GM19438 (cell line): Measurements from ENCODE around the gene ATF7.

ENCODE experiments used
- ATAC-seq: cut with Tn5 transposase; IDR thresholded peaks from one replicate; pipeline ENCODE4 v1.9.1; 2021; ENCODE audit warnings: low read depth; ENCODE audit not compliant: unreplicated experiment

The ATF7 gene

GRCh38 chr12:53505555-53506449 lies 120.4 kb downstream of the ATF7 start:
- ATAC-seq = no peak

GRCh38 chr12:53505086-53505485 lies 121.1 kb downstream of the ATF7 start:
- no peak for ATAC-seq

- no peak for ATAC-seq
Observed at GRCh38 chr12:53504004-53504920, 121.9 kb downstream of the ATF7 start.

- no peak for ATAC-seq
Observed at GRCh38 chr12:53502983-53503728, 123.0 kb downstream of the ATF7 start.

- no peak for ATAC-seq
Observed at GRCh38 chr12:53502331-53502730, 123.9 kb downstream of the ATF7 start.

- ATAC-seq = no peak
Observed at GRCh38 chr12:53501615-53502181, 124.5 kb downstream of the ATF7 start.

- ATAC-seq = peak; percentile 81
Observed at GRCh38 chr12:53500776-53501614, 125.2 kb downstream of the ATF7 start, which contains the start of gene TARBP2. Gene TARBP2, plus strand, starts transcription at chr12:53501283. Its CDS starts 126 bp downstream, at chr12:53501409.

GRCh38 chr12:53500142-53500775 lies 125.9 kb downstream of the ATF7 start:
- ATAC-seq = no peak

GRCh38 chr12:53499266-53500141 lies 126.7 kb downstream of the ATF7 start, which contains the start of gene MAP3K12:
Gene MAP3K12, minus strand, starts transcription at chr12:53499458. Its CDS starts 12,067 bp downstream, at chr12:53487391.
- ATAC-seq = no peak

- no peak for ATAC-seq
Observed at GRCh38 chr12:53498235-53498630, 127.9 kb downstream of the ATF7 start.

GRCh38 chr12:53497461-53497860 lies 128.7 kb downstream of the ATF7 start:
- ATAC-seq = no peak

- no peak for ATAC-seq
Observed at GRCh38 chr12:53496752-53497032, 129.5 kb downstream of the ATF7 start.

GRCh38 chr12:53495903-53496751 lies 130.1 kb downstream of the ATF7 start:
- no peak for ATAC-seq

GRCh38 chr12:53493610-53494391 lies 132.4 kb downstream of the ATF7 start:
- no peak for ATAC-seq

GRCh38 chr12:53492830-53493609 lies 133.2 kb downstream of the ATF7 start:
- ATAC-seq = peak; percentile 93

- ATAC-seq = no peak
Observed at GRCh38 chr12:53492188-53492587, 134.0 kb downstream of the ATF7 start.
